Brain pericyte (primary cell): ENCODE measurements around the gene QSOX2.

ENCODE experiments used
- DNase-seq: peaks from one replicate; pipeline ENCODE4 v3.0.0-alpha.2; 2012; ENCODE audit warnings: low read depth, low spot score

QSOX2 gene

GRCh38 chr9:136204145-136204805 is 41.3 kb downstream of the QSOX2 start:
- DNase-seq = no peak

GRCh38 chr9:136203408-136204144 is 42.0 kb downstream of the QSOX2 start:
- DNase-seq = no peak

GRCh38 chr9:136202454-136203407 is 42.9 kb downstream of the QSOX2 start:
- DNase-seq = no peak

GRCh38 chr9:136201609-136202453 is 43.8 kb downstream of the QSOX2 start:
- no peak for DNase-seq

- no peak for DNase-seq
These were observed 44.4 kb downstream of the QSOX2 start for GRCh38 chr9:136201174-136201573.

GRCh38 chr9:136200424-136200823 is 45.2 kb downstream of the QSOX2 start:
- no peak for DNase-seq

- no peak for DNase-seq
These were observed 46.0 kb downstream of the QSOX2 start for GRCh38 chr9:136199391-136200288.

GRCh38 chr9:136198605-136199083 is 47.0 kb downstream of the QSOX2 start:
- DNase-seq = no peak

- DNase-seq = no peak
These were observed 47.5 kb downstream of the QSOX2 start for GRCh38 chr9:136197930-136198604.

GRCh38 chr9:136197084-136197875 is 48.3 kb downstream of the QSOX2 start:
- DNase-seq = no peak

- DNase-seq = no peak
These were observed 49.1 kb downstream of the QSOX2 start for GRCh38 chr9:136196404-136197083.

- no peak for DNase-seq
These were observed 51.1 kb downstream of the QSOX2 start for GRCh38 chr9:136194540-136194939.

- no peak for DNase-seq
These were observed 51.7 kb downstream of the QSOX2 start for GRCh38 chr9:136193891-136194279.

- no peak for DNase-seq
These were observed 52.3 kb downstream of the QSOX2 start for GRCh38 chr9:136193127-136193890.

GRCh38 chr9:136192289-136193126 is 53.1 kb downstream of the QSOX2 start:
- no peak for DNase-seq

- no peak for DNase-seq
These were observed 53.7 kb downstream of the QSOX2 start for GRCh38 chr9:136191960-136192286.
